Sigmoid colon (tissue), 7 donors: ENCODE results near the gene PCID2. TPM values are rescaled to one million over a fixed set of nuclear protein-coding genes. Genes with fewer than 3 reads are reported as not detected.

Source experiments
- DNase-seq: peaks from one replicate; pipeline ENCODE4 v3.0.0-alpha.2; 2019
- H3K27ac ChIP-seq, 4 donors: fragments of 200-600 bp; sonication (generic); one replicate each; pipeline ENCODE4 v1.5.1; 2016 to 2019; ENCODE audit warnings: mild to moderate bottlenecking in 1 of 4
- H3K27me3 ChIP-seq, 3 donors: fragments of 200-600 bp; sonication (generic); one replicate each; pipeline ENCODE4 v1.5.1; 2019; ENCODE audit warnings: mild to moderate bottlenecking in 1 of 3
- H3K36me3 ChIP-seq, 4 donors: fragments of 200-600 bp; sonication (generic); one replicate each; pipeline ENCODE4 v1.5.1; 2016 to 2019
- H3K4me1 ChIP-seq, 4 donors: fragments of 200-600 bp; sonication (generic); one replicate each; pipeline ENCODE4 v1.5.1; 2017 to 2019
- H3K4me3 ChIP-seq, 4 donors: fragments of 200-600 bp; sonication (generic); one replicate each; pipeline ENCODE4 v1.5.1; 2017 to 2019; ENCODE audit warnings: mild to moderate bottlenecking in 2 of 4, moderate library complexity in 1 of 4
- H3K9me3 ChIP-seq, 4 donors: fragments of 200-600 bp in 3 of 4; sonication (generic) in 3 of 4; one replicate each; pipeline versions ENCODE4 v1.5.1 to v1.6.1; 2013 to 2019
- CTCF ChIP-seq, 4 experiments: fragments of 450-650 bp in 3 of 4; fragments of 200-600 bp in 1 of 4; IDR thresholded peaks; one replicate each; pipeline ENCODE4 v1.5.1; 2016 to 2019; ENCODE audit warnings: antibody characterized with exemption in 4 of 4, mild to moderate bottlenecking in 3 of 4, moderate library complexity in 2 of 4
- EP300 ChIP-seq, 4 donors: sonication (generic); formaldehyde crosslinking; IDR thresholded peaks; one replicate each; pipeline ENCODE4 v1.6.1; 2017; ENCODE audit warnings: antibody characterized with exemption in 4 of 4
- POLR2A ChIP-seq, 2 donors: fragments of 450-650 bp; IDR thresholded peaks; one replicate each; pipeline ENCODE4 v1.6.1; 2016; ENCODE audit warnings: antibody characterized with exemption in 2 of 2, mild to moderate bottlenecking in 2 of 2, moderate library complexity in 2 of 2
- POLR2AphosphoS5 ChIP-seq, 4 donors: sonication (generic); formaldehyde crosslinking; IDR thresholded peaks; one replicate each; pipeline ENCODE4 v1.6.1; 2017; ENCODE audit warnings: antibody characterized with exemption in 4 of 4
- WGBS, 2 donors: extraction: QIAGEN DNeasy Blood & Tissue Kit; methylation state at CpG; one replicate each; pipeline ENCODE4 v1.1.7; 2013; 5-methylcytosine and 5-hydroxymethylcytosine counted together
- intact Hi-C: fragments of 100-400 bp; cut with DNase I; formaldehyde crosslinking; loops from one replicate; pipeline ENCODE4 v1.15.1; 2023
- polyA plus RNA-seq, 3 donors: library from polyadenylated mRNA; stranded (reverse); fragments of 200-250 nt; gene quantifications; one replicate each; pipeline ENCODE4 v1.2.3, GENCODE V29; 2013
- total RNA-seq, 4 donors: library from RNA; depleted of rRNA; stranded (reverse); fragments of >200 nt; gene quantifications; one replicate each; pipeline ENCODE4 v1.1.0, GENCODE V29; 2016
- donor health status: healthy with polysubstance abuse.
- donor health status: Bipolar disorder and iron deficiency.
- donor health status: healthy.

The PCID2 gene
- total and polyA plus RNA-seq, 7 donors, result 18.0 to 70.9 (median 44.1) TPM

- Histone ChIP-seq H3K4me1 (peaks cover 0 to 68% (median 59%) of the 10 kb centered on the region in 4 donors), H3K9me3 (no peaks in the 10 kb centered on the region), H3K36me3 (no peaks in the 10 kb centered on the region), H3K27me3 (no peaks in the 10 kb centered on the region), H3K4me3 (no peak overlapping the region), H3K27ac (peak overlapping the region in 3 of 4 donors; percentile 72 to 82 (median 79))
- DNase-seq, result no peak
- intact Hi-C loops, result loop anchor here (5.0 kb wide), 2 partner anchors 263 to 287 kb away; partner anchors contain the start of gene DCUN1D2
- 70 to 71% methylated on average over 5 of the region's 5 CpGs for WGBS, 2 donors
- TF ChIP-seq POLR2A (IDR thresholded peaks at IDR 0.05) (no peak), EP300 (IDR thresholded peaks at IDR 0.05) (no peak), CTCF (IDR thresholded peaks at IDR 0.05) (no peak), POLR2AphosphoS5 (IDR thresholded peaks at IDR 0.05) (no peak)
Observed at GRCh38 chr13:113205428-113205931, 3.0 kb downstream of the PCID2 start.

- TF ChIP-seq POLR2AphosphoS5 (IDR thresholded peaks at IDR 0.05) (no peak), CTCF (IDR thresholded peaks at IDR 0.05) (no peak), EP300 (IDR thresholded peaks at IDR 0.05) (no peak), POLR2A (IDR thresholded peaks at IDR 0.05) (no peak)
- Histone ChIP-seq H3K27ac (peak overlapping the region in 3 of 4 donors; percentile 72 to 82 (median 79)), H3K27me3 (no peaks in the 10 kb centered on the region), H3K36me3 (peaks cover 0 to 11% (median 1%) of the 10 kb centered on the region in 4 donors), H3K9me3 (no peaks in the 10 kb centered on the region), H3K4me1 (peaks cover 0 to 63% (median 54%) of the 10 kb centered on the region in 4 donors), H3K4me3 (no peak overlapping the region)
- WGBS, 2 donors, result 90% methylated on average over 5 of the region's 5 CpGs
- DNase-seq, result no peak
- intact Hi-C loops, result no loop called here
Observed at GRCh38 chr13:113204378-113204734, 4.1 kb downstream of the PCID2 start.

- peak overlapping the region in 3 of 4 donors; percentile 72 to 82 (median 79) for H3K27ac ChIP-seq
- WGBS, 2 donors, result 94 to 96% methylated on average over 12 of the region's 12 CpGs
- TF ChIP-seq CTCF (IDR thresholded peaks at IDR 0.05) (no peak), EP300 (IDR thresholded peaks at IDR 0.05) (peak in 2 of 4 donors; percentile 24 to 61), POLR2AphosphoS5 (IDR thresholded peaks at IDR 0.05) (peak; percentile 70 to 93 (median 90))
- intact Hi-C loops, result no loop called here
- no peaks in the 10 kb centered on the region for H3K9me3 ChIP-seq
- H3K4me1 ChIP-seq, result peaks cover 0 to 63% (median 54%) of the 10 kb centered on the region in 4 donors
- H3K36me3 ChIP-seq, result peaks cover 0 to 17% (median 1%) of the 10 kb centered on the region in 4 donors
- no peaks in the 10 kb centered on the region for H3K27me3 ChIP-seq
- peak; percentile 82 for DNase-seq
- H3K4me3 ChIP-seq, result no peak overlapping the region
Observed at GRCh38 chr13:113203507-113204377, 4.7 kb downstream of the PCID2 start.

- peaks cover 0 to 62% (median 53%) of the 10 kb centered on the region in 4 donors for H3K4me1 ChIP-seq
- intact Hi-C loops, result no loop called here
Observed at GRCh38 chr13:113202912-113203311, 5.6 kb downstream of the PCID2 start.

More at GRCh38 chr13:113202912-113203311, 5.6 kb downstream of the PCID2 start:
- H3K27me3 ChIP-seq, result no peaks in the 10 kb centered on the region
- TF ChIP-seq CTCF (IDR thresholded peaks at IDR 0.05), result no peak
- no peak for TF ChIP-seq POLR2A (IDR thresholded peaks at IDR 0.05)
- no peak for TF ChIP-seq POLR2AphosphoS5 (IDR thresholded peaks at IDR 0.05)
- no peak for TF ChIP-seq EP300 (IDR thresholded peaks at IDR 0.05)
- peaks cover 1 to 25% (median 6%) of the 10 kb centered on the region in 4 donors for H3K36me3 ChIP-seq
- H3K4me3 ChIP-seq, result no peak overlapping the region
- H3K27ac ChIP-seq, result peak overlapping the region in 2 of 4 donors; percentile 79 to 82
- WGBS, 2 donors, result 94% methylated on average over 4 of the region's 4 CpGs
- no peak for DNase-seq
- no peaks in the 10 kb centered on the region for H3K9me3 ChIP-seq
